Stromal cell of bone marrow (primary cell): ENCODE data around the gene ITGA2B.
A peak's percentile ranks its signal among the peaks of the same experiment; 100 is the strongest.
"Not testable (repeated sequence)": the region's sequence is repeated elsewhere in the genome, so short reads cannot be mapped to it uniquely, and the experiment has no call there.

Experiments used
- DNase-seq: peaks from one replicate; pipeline ENCODE4 v3.0.0-alpha.2; 2012; ENCODE audit warnings: low read depth

Gene ITGA2B

GRCh38 chr17:44390250-44390870, 911 bp upstream of the ITGA2B start:
- no peak for DNase-seq

DNA sequence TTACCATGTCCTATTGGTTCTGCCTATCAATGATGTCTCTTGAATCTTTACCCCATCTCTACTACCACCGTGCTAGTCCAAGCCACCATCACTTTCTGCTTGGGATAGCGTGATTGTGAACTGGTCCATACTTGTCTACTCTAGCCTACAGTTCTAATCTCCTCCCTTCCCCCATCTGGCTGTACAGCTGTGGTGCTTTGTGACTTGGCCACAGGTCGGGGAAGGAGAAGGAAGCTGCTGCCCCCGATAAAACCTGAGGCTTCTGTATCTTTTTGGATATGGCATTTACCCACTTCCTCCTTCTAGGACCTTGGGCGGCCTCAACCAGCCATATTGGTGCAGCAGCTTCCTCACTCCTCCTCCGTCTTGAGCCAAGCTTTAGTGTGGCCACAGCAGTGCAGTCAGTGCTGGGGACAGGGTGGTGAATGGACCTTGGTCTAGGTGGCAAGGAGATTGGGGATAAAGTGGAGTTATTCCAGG, 314 bp upstream of the ITGA2B start:
- no peak for DNase-seq

DNA sequence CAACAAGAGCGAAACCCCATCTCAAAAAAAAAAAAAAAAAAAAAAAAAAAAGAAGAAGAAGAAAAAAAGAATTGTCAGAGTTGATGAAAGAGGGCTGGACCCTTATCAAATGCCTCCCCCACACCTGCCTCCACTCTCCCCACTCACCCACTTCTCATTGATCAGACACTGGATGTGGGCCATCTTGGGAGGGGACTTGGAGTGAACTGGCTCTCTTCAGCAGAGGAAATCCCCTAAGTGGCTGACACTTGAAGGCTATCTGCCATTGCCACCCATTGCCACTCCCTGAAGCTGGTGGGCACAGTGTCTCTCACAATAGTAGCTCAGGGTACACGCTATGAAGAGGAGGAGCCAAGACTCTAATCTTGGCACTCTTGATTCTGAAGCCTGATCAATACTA, 1.6 kb downstream of the ITGA2B start:
- no peak for DNase-seq

- no peak for DNase-seq
These were observed 3.3 kb downstream of the ITGA2B start for GRCh38 chr17:44386182-44386525.

- DNase-seq, result peak; percentile 18
These were observed 3.9 kb downstream of the ITGA2B start for GRCh38 chr17:44385287-44386181.

- DNase-seq, result no peak
These were observed 4.6 kb downstream of the ITGA2B start for GRCh38 chr17:44384823-44385286.

DNA sequence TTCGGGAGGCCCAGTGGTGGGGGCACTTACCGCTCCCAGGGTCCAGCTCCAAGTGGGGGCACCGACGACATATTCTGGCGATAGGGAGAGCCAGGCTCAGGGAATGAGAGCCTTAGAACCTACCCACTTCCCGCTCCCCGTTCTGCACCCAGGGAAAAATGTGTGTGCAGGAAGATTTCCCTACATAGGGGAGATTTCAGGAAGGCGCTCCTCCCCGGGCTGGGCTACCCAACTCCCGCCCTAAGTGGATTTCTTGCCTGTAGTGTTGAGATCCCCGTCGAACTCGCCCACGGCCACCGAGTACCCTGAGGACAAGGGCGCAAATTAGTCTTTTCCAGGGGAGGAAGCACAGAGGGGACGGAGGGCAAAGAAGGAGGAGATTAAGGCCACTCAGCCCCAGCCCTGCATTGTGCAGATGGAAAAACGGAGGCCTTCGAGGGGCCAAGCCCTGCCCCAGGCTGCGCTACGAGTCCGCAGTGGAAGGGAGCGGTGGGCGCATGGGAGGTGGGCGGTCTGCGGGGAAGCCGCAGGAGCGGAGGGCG, 5.1 kb downstream of the ITGA2B start:
- DNase-seq, result no peak

DNA sequence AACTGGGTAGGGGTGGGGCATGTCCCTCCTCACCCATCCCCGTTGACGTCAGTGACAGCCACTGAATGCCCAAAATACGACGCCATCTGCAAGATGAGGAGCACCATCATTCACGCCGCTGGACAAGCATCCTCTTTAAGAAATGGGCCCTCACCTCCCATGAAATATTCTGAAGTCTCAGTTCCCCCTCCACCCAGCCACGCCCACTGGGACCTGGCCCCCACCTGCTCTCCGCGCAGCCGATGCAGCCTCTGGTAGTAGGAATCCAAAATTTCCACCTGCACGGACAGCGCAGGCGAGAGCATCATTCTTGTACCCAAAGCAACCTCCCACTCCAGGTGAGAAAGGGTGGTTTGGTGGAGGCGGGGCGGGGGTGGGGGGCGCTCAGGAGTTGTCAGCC, 5.6 kb downstream of the ITGA2B start:
- no peak for DNase-seq

DNA sequence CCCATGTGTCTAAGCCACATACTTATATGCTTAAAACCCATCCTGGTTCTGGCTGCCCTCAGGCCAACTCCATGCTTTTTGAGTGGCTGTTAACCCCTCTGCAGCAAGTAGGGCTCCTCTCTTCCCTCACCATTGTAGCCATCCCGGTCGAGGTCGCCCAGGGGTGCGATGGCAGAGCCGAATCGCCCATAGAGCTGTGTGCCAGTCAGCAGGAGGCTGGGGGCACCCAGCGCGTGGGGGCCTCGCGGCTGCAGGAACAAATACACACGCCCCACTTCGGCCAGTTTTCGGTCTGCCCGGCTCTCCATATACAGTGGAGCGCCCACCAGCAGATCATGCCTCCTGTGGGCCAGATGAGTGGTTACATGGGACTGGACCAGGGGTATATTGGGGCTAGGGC, 6.1 kb downstream of the ITGA2B start:
- DNase-seq, result no peak

- DNase-seq, result no peak
These were observed 6.5 kb downstream of the ITGA2B start for GRCh38 chr17:44382917-44383316.

DNA sequence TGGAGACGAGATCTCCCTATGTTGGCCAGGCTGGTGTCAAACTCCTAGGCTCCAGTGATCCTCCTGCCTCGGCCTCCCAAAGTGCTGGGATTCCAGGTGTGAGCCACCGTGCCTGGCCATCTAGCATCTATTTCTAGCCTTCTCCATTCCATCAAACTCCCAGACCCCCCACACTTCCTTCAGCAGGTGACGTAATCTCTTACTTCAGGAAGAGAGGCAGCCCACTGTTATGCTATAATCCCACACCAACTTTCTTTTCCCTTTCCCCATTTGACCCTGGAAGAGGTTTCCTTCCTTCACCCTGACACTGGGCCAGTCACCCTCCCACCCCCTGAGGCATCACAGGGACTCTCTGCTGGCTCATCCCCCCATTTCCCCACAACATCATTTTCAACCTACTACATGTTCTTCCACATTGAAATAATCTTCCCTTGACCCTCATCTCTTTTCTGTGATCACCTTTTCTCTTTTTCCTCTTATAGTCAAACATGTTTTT, 7.6 kb downstream of the ITGA2B start:
- no peak for DNase-seq

GRCh38 chr17:44380767-44381166, 8.7 kb downstream of the ITGA2B start:
- DNase-seq, result no peak

GRCh38 chr17:44379887-44380286, 9.6 kb downstream of the ITGA2B start:
- DNase-seq, result no peak

DNA sequence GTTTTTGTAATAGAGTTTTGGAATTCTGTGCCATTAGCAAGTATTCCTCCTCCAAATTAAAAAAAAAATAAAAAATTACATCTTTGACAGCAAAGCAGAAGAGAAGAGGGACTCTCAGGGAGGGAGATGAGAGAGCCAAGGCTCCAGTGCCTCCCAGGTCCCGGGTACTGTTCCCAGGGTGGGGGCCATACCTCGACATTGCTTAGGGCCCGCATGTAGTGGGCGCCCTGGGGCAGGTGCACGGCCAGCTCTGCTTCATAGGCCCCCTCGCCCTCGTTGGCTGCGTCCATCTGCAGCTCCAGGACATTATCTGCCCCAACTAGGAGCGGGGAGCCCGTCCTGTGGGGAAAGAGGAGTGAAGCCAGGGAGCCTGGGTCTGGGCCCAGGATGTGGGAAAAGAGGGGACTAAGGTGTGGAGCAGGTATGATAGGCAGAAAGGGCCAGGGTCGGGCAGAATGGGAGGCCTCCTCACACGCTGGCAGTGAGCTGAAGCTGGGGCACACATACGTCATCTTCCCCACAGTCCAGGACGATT, 11.2 kb downstream of the ITGA2B start:
- DNase-seq, result no peak

DNA sequence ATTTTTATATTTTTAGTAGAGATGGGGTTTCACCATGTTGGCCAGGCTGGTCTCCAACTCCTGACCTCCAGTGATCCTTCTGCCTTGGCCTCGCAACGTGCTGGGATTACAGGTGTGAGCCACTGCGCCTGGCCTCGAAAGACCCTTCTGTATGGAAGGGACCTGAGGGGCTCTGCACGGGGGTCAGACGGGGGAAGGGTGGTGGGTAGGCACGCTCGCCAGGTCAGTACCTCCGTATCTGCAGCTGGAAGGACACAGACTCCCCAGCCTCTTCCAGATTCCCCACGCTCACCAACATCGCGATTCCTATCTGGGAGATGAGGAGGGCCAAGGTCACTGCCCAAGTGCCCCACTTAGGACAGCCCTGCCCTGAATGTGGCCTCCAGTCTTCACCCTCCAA, 12.7 kb downstream of the ITGA2B start:
- DNase-seq, result no peak

- no peak for DNase-seq
These were observed 13.3 kb downstream of the ITGA2B start for GRCh38 chr17:44376124-44376523.

- no peak for DNase-seq
These were observed 14.0 kb downstream of the ITGA2B start for GRCh38 chr17:44375196-44376017.

- DNase-seq, result no peak
These were observed 14.9 kb downstream of the ITGA2B start for GRCh38 chr17:44374306-44375195.

DNA sequence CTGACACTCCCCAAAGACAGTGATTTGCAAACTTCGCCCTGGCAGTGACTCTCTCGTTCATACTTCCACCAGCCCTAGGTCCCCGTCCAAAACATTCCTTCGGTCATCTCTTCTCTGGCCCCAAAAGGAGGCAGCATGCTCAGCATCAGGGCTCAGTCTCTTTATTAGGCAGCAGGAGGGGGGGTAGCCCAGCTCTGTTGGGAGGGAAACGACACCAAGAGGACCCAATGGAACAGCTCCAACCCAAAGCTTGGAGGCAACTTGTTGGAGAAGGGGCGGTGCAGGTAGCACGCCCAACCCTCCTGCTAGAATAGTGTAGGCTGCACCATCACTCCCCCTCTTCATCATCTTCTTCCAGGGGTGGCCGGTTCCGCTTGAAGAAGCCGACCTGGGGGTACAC, 17.4 kb downstream of the ITGA2B start:
- no peak for DNase-seq

- not testable (repeated sequence) for DNase-seq
These were observed 19.9 kb downstream of the ITGA2B start for GRCh38 chr17:44369414-44370023.
